Suppressor macrophage (primary cell): ENCODE measurements around the gene POLR2H.

Source experiments
- DNase-seq, 4 experiments: peaks; one replicate each; pipeline ENCODE4 v3.0.0-alpha.2; 2020 to 2022
- total RNA-seq, 17 experiments: gene quantifications; one replicate each; lab custom pipeline; 2026; ENCODE audit warnings: mixed read lengths in 6 of 17, inconsistent platforms in 3 of 17; lab: John Stamatoyannopoulos, UW

The POLR2H gene
- total RNA-seq: 7.6 to 32.0 (median 15.3) reads per million in 17 experiments

DNA sequence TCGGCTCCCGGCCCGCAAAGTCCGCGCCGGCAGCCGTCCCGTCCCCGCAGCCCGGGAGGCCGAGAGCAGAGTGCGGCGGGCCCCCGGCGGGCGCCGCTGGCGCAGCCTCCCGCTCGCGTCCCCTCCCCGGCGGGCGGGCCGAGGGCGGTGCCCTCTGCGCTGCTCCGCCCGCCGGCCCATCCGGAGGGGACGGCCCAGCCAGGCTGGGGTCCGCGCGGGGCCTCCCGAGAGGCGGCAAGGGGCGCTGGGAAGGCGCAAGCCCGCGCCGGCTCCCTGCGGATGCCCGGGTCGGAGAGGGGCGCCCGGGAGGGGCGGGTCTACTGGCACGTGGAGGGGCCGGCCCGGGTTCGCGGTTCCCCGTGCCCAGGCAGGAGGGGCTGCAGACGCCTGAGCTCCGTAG is at the start of gene POLR2H, which contains the start of gene CLCN2:
Gene POLR2H, plus strand, starts transcription at position 179 of the 400 bp plus-strand sequence. CDS start 1,783 bp downstream, outside the sequence.
Gene CLCN2, minus strand, starts transcription at position 74 of the 400 bp plus-strand sequence. CDS start 126 bp downstream, outside the sequence.
- peak; percentile 51 to 83 (median 68) for DNase-seq

DNA sequence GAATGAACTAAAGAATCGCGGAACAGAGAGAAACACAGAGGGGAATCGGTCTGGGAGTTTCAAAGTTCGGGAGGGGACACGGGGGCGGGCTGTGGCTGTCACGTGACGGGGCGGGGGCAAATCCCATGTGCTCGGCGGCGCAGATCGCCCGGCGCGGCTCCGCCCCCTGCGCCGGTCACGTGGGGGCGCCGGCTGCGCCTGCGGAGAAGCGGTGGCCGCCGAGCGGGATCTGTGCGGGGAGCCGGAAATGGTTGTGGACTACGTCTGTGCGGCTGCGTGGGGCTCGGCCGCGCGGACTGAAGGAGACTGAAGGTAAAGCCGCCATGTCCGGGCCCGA is 47.2 kb upstream of the POLR2H start, which contains the start of gene EIF4G1:
Gene EIF4G1, plus strand, starts transcription at position 244 of the 337 bp plus-strand sequence. CDS start 1,191 bp downstream, outside the sequence.
- DNase-seq: peak; percentile 96 to 99 (median 98)

DNA sequence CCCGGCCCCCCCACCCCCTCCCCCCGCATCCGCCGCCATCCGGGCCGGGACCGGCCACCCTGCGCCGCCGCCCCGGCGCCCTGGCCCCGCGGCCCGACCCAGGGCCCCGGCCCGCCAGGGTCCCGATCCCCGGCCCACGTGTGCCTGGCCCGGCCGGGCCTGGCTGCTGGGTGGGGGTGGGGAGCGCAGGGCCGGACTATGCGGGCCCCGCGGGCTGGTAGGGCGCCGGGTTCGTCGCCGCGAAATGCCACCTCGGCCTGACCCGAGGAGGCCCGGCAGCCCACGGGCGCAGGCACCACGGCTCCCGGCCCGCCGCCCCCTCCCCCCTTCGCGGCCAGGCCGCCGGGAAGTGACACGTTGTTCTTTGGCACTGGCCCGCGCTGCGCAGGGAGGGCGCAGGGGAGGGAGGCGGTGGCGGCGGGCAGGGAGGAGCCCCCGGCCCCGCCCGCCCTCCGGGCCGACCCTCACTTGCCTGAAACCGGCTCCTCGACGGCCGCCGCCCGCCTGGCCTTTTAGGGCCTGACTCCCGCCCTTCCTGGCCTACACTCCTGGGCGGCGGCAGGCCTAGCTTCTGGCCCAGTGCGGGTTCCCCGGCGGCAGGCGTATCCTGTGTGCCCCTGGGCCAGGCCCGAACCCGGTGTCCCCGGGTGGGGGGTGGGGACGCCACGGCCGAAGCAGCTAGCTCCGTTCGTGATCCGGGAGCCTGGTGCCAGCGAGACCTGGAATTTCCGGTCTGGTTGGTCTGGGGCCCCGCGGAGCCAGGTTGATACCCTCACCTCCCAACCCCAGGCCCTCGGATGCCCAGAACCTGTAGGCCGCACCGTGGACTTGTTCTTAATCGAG is 46.6 kb upstream of the POLR2H start:
- DNase-seq: peak; percentile 72 to 91 (median 83)

DNA sequence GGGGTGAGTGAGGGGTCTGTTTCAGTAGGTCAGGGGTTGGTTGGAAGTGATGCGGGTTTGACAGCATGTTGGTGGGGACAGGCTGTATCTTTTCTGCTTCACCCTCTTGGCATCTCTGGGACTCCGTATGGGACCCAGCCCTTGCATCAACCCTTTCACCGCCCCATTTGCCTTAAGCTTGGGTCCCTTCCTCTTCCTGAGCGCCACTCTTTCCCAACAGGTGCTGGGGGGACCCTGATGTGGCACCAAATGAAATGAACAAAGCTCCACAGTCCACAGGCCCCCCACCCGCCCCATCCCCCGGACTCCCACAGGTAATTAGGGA is 46.0 kb upstream of the POLR2H start:
- DNase-seq: peak; percentile 13 to 52 (median 44)

DNA sequence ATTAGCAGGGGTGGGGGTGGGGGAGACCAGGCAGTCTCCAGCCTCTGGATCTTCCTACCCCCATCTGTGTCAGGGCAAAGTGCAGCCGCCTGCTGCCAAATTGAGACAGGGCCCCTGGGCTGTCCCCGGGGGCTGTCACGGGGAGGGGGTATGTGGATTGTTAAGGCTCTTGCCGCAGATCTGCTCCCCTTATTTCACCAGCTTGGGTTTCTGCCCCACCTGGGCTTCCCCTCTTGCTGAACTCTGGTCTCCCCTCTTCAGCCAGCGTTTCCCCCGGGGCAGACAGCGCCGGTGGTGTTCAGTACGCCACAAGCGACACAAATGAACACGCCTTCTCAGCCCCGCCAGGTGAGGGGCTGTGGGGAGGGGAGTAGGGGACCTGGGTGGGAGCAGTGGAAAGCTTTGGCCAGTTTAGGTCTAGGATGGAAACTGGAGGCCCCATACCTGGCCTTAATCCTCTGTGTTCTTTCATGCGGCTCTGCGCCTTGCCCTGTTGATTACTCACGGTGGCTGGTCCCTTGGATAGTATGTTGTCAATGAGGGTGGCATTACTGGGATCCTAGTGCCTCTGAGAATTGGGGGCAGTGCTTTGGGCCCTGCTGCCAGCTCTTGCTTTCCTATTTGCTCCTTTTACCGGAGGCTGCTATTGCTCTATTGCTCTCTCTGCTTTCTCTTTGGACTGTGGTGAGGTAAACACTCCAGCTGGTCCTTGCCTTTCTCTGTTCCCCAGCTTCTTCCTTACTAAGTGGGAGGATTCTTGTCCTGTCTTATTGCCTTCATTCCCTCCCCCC is 45.4 kb upstream of the POLR2H start:
- DNase-seq: no peak

DNA sequence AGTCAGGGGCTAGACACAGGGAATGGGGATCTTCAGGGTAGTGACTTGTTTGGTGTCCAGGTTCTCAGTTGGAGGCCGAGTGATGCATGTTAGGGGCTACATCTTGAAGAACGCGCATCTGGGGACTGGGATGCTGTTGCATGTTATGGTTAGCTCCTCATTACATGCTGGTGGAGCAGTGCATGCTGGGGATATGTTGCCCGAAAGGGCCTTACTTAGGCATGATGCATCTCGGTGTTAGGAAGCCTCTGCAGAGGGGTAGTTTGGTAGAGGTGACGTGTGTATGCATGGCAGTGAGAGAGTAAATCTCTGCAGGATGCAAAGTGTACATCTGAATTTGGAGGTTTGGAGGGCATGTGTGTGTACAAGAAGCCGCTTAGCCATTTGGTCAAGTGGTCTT is 44.7 kb upstream of the POLR2H start:
- DNase-seq: no peak

DNA sequence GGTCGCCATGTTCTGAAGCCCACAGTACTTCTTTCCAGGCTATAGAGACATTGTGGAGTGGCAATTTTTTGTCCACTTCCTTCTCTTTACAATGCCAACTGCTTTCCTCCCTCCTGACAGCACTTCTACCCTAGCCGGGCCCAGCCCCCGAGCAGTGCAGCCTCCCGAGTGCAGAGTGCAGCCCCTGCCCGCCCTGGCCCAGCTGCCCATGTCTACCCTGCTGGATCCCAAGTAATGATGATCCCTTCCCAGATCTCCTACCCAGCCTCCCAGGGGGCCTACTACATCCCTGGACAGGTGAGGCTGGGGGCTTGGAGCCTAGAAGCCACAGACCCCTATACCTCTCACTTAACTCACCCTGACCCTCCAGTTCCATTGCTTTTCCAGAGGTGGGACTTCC is 44.3 kb upstream of the POLR2H start:
- DNase-seq: no peak

DNA sequence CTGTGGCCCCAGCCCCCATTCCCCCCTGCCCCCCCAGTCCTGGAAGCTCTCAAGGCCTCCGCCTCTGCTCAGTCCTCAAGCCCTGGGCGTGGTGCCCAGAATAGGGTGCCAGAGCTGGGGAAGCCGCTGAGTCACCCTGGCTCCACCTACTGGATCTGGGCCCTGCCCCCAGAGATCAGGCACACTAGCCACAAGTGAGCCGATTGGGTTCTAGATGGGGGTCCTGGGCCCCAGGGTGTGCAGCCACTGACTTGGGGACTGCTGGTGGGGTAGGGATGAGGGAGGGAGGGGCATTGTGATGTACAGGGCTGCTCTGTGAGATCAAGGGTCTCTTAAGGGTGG is 41.4 kb upstream of the POLR2H start:
- peak; percentile 88 to 94 (median 92) for DNase-seq

DNA sequence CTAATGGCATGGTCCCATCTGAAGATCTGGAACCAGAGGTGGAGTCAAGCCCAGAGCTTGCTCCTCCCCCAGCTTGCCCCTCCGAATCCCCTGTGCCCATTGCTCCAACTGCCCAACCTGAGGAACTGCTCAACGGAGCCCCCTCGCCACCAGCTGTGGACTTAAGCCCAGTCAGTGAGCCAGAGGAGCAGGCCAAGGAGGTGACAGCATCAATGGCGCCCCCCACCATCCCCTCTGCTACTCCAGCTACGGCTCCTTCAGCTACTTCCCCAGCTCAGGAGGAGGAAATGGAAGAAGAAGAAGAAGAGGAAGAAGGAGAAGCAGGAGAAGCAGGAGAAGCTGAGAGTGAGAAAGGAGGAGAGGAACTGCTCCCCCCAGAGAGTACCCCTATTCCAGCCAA is 39.8 kb upstream of the POLR2H start:
- no peak for DNase-seq

DNA sequence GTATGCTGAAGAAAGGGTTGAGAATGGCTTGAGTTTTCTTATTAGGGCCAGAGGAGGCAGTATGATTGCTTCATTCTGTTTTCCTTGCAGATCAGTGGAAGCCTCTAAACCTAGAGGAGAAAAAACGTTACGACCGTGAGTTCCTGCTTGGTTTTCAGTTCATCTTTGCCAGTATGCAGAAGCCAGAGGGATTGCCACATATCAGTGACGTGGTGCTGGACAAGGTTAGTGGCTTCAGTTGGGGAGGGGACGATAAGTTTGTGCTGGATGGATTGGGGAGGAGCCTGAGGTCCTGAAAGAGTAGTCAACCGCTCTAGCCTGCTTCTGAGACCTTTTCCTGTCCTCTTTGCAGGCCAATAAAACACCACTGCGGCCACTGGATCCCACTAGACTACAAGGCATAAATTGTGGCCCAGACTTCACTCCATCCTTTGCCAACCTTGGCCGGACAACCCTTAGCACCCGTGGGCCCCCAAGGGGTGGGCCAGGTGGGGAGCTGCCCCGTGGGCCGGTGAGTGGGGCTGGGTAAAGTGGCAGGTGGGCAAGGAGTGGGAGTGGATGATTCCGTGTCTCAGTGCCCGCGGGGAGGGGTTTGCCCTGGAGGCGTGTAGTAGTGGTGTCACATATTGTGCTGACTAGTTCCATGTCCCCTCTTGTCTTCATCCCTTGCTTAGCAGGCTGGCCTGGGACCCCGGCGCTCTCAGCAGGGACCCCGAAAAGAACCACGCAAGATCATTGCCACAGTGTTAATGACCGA is 38.6 kb upstream of the POLR2H start:
- DNase-seq: peak; percentile 74 to 84 (median 80)

DNA sequence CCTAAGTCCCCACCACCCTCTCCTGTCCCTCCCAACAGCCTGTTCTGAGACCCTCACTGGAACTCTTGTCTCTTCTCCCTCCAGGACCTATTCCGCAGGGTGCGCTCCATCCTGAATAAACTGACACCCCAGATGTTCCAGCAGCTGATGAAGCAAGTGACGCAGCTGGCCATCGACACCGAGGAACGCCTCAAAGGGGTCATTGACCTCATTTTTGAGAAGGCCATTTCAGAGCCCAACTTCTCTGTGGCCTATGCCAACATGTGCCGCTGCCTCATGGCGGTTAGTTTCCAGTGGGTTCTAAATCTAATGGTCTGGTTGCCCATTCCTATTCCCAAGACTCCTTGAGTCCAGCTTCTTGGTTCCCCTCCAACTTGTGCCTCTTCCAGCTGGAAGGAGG is 37.8 kb upstream of the POLR2H start:
- no peak for DNase-seq

DNA sequence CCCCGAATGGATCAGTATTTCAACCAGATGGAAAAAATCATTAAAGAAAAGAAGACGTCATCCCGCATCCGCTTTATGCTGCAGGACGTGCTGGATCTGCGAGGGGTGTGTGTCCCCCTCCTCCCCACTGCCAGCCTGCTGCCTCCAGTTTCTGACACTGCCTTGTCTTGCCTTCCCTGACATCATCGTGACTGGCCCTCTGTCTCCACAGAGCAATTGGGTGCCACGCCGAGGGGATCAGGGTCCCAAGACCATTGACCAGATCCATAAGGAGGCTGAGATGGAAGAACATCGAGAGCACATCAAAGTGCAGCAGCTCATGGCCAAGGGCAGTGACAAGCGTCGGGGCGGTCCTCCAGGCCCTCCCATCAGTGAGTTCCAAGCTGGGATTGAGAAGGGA is 36.2 kb upstream of the POLR2H start:
- DNase-seq: no peak

DNA sequence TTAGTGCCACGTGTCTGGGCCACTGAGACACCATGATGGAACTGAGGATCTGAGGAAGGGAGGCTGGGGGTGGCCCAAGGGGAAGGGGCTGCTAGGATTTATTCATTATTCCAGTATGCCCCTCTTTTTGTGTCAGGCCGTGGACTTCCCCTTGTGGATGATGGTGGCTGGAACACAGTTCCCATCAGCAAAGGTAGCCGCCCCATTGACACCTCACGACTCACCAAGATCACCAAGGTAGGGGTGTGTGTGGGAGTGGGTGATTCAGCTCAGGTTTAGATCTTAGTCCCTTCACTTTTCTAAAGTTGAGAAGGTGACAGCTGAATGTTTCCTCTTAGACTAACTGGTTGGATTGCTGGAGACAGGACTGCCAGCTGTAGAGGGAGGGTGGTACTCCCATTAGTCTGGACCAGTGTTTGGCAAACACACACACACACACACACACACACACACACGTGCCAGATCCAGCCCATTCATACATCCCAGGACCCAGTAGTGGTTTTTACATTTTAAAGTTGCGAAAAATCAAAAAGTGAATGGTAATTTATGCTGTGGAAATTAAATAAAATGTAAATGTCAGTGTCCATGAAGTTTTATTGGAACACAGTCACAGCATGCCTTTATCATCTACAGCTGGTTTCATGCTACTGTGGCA is 35.7 kb upstream of the POLR2H start:
- no peak for DNase-seq

DNA sequence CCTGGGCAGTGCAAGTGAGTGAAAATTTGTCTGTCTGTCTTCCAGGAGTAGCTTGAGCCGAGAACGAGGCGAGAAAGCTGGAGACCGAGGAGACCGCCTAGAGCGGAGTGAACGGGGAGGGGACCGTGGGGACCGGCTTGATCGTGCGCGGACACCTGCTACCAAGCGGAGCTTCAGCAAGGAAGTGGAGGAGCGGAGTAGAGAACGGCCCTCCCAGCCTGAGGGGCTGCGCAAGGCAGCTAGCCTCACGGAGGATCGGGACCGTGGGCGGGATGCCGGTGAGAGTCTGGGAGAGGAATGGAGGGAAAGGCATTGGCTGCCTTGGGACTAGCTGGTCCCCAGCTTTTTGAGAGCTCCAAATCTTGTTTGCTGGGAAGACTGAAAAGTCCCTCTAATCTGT is 34.3 kb upstream of the POLR2H start:
- no peak for DNase-seq

DNA sequence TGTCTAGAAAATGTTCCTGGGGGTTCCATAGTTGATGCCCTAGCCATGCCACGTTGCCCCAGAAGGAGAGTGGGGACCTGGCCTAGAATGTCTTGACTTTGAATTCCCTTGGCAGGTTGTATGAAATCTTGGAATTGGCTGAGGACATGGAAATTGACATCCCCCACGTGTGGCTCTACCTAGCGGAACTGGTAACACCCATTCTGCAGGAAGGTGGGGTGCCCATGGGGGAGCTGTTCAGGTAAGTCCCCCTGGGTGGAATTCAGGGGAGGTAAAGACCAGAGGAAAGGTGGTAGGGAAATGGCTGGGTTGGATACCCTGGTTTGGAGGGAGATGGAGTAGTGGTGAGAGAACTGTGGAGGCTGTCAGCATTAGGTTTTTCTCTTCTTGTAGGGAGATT is 33.0 kb upstream of the POLR2H start:
- DNase-seq: no peak

DNA sequence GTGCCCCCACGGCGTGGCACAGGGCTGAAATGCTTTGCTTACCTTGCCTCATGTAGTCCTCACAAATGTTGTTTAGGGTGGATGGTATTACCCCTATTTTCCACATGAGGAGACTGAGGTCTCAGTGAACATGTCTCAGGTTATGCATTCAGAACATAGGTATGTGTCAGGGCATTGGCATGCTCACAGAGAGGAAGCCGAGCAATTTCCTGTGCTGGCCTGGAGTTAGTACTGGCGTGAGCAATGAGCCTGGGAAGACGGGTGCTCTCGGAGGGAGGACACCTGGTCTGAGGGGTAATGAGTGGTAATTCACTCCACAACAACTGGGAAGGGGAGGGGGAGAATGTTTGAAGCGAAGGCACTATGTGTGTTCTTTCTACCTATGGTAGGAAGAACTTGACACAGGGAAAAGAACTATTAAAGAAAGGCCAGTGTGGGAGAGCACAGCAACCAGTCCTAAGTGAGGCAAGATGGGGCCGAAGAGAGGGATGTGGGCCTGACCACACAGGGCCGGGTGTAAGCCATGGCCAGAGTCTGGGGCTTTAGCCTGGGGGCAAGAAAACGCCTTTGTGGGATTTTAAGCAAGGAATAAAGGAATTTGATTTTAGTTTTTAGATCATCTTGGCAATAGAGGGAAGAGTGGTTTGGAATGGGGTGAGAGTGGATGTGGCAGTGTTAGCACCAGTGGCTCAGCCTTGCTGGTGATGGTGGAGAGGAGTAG is 29.0 kb upstream of the POLR2H start:
- no peak for DNase-seq

DNA sequence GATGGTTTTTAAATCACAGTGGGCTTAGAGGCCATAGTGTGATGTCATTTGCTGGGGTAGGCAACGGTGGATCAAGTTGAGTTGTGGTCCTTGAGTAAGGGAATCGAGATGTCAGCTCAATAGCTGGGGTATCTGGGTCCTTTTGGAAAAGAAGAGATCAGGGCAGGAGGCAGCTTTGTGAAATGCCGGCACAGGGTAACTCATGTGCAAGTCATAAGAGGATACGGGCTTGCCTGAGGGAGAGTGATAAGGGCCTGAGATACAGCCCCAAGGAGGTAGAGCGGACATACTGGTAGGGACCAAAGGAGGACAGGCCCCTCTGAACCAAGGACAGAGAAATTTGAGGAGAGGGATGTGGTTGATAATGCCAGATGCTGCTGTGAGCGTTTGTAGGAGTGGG is 28.3 kb upstream of the POLR2H start:
- no peak for DNase-seq

DNA sequence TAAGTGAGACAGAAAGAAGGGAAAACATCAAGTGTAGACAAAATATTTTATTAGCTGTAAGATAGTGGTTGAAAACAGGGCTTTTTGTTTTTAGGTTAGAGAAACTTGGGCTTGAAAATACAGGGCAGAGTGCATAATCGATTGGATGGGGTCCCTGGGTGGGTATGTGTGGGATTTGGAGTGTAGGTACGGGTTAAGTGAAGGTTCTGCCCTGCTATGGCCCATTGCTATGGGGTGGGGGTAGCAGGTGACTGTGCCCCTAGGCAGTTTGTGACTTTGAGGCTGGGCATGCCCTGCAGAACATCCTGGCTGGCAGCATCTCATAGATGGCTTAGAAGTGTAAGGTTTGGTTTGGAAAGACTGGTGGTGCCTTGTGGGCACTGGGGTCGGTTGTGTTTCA is 27.8 kb upstream of the POLR2H start:
- no peak for DNase-seq

DNA sequence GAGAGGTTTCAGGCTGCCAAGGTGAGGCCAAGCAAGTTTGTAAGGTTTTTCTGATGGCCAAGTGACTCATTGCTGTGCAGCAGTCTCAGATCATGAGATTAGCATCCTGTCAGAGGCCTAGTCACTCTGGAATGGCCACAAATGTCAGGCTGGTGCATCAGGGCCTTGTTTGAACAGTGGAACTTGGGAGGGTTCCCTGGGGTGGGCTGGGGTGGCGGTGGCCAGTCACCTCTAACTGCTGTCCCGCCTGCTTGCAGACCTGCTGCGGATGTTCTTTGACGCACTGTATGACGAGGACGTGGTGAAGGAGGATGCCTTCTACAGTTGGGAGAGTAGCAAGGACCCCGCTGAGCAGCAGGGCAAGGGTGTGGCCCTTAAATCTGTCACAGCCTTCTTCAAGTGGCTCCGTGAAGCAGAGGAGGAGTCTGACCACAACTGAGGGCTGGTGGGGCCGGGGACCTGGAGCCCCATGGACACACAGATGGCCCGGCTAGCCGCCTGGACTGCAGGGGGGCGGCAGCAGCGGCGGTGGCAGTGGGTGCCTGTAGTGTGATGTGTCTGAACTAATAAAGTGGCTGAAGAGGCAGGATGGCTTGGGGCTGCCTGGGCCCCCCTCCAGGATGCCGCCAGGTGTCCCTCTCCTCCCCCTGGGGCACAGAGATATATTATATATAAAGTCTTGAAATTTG is 26.9 kb upstream of the POLR2H start:
- DNase-seq: peak in 3 of 4 experiments; percentile 11 to 47 (median 32)

DNA sequence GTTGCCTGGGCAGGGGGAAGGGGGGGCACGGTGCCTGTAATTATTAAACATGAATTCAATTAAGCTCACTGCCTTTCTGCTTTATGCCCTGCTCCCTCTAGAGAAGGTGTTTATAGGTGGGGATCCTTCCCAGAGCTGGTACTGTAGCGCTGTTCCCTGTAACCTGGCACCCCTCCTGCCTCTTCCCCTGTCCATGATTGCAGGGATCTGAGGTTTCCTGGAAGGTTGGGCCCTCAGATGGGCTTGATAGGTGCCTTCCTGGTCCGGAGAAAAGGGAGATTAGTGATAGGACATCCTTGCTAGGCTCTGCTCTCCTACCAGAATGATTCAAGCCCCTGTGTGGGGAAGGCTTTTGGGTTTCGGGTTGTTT is 26.2 kb upstream of the POLR2H start:
- DNase-seq: no peak
